Brain microvascular endothelial cell (primary cell): ENCODE measurements around the gene EN2.

Experiments used
- DNase-seq: peaks from one replicate; pipeline ENCODE4 v3.0.0-alpha.2; 2020
- H3K27ac ChIP-seq: fragments of 250-450 bp; sonication (Bioruptor Pico); 2 replicates; pipeline ENCODE4 v1.5.1; 2020; ENCODE audit warnings: mild to moderate bottlenecking, moderate library complexity
- H3K27me3 ChIP-seq: fragments of 250-450 bp; sonication (Bioruptor Pico); replicated peaks from 2 replicates; pipeline ENCODE4 v1.5.1; 2020; ENCODE audit warnings: mild to moderate bottlenecking
- H3K36me3 ChIP-seq: fragments of 250-450 bp; sonication (Bioruptor Pico); replicated peaks from 2 replicates; pipeline ENCODE4 v1.5.1; 2020; ENCODE audit warnings: mild to moderate bottlenecking
- H3K4me3 ChIP-seq: 2 replicates; pipeline ENCODE4 v1.5.1; 2011; ENCODE audit warnings: low read depth, mild to moderate bottlenecking, control low read depth, low read length, moderate library complexity
- in situ Hi-C: cut with HindIII; loops from 2 replicates; pipeline ENCODE4 v1.10.0; 2017; ENCODE audit warnings: low sequenced_read_pairs, low pct_ligation_motif_present
- TF ChIP-seq, protein P1 (sequence below): IDR thresholded peaks from 2 replicates; pipeline ENCODE4 v1.5.1; 2011; ENCODE audit warnings: low read depth, mild to moderate bottlenecking, moderate library complexity, low read length, control low read depth, inconsistent platforms; ENCODE audit errors: missing control alignments

Gene EN2

DNA sequence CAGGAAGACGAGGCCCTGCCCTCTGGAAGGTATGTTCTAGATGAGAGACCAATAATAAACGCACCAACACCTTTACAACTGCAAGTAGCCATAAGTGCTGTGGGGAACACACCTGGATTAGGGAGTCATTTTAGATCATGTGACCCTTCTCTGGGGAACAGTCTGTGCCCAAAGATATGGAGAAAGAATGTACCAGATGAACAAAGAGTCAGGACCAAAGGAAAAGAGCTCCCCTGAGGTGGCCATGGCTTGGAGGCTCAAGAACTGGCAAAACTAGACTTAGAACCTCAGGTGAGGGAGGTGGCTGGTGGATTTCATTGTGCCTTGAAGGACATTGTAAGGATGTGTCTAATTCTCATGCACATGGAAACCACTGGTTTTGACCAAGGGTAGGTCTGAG is 10.3 kb upstream of the EN2 start:
- H3K27ac ChIP-seq: no peak overlapping the region
- TF ChIP-seq, protein P1, sequence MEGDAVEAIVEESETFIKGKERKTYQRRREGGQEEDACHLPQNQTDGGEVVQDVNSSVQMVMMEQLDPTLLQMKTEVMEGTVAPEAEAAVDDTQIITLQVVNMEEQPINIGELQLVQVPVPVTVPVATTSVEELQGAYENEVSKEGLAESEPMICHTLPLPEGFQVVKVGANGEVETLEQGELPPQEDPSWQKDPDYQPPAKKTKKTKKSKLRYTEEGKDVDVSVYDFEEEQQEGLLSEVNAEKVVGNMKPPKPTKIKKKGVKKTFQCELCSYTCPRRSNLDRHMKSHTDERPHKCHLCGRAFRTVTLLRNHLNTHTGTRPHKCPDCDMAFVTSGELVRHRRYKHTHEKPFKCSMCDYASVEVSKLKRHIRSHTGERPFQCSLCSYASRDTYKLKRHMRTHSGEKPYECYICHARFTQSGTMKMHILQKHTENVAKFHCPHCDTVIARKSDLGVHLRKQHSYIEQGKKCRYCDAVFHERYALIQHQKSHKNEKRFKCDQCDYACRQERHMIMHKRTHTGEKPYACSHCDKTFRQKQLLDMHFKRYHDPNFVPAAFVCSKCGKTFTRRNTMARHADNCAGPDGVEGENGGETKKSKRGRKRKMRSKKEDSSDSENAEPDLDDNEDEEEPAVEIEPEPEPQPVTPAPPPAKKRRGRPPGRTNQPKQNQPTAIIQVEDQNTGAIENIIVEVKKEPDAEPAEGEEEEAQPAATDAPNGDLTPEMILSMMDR: no peak
- no peaks in the 10 kb centered on the region for H3K36me3 ChIP-seq
- peaks cover 54% of the 10 kb centered on the region for H3K27me3 ChIP-seq
- in situ Hi-C loops: no loop called here
- no peak overlapping the region for H3K4me3 ChIP-seq
- no peak for DNase-seq

DNA sequence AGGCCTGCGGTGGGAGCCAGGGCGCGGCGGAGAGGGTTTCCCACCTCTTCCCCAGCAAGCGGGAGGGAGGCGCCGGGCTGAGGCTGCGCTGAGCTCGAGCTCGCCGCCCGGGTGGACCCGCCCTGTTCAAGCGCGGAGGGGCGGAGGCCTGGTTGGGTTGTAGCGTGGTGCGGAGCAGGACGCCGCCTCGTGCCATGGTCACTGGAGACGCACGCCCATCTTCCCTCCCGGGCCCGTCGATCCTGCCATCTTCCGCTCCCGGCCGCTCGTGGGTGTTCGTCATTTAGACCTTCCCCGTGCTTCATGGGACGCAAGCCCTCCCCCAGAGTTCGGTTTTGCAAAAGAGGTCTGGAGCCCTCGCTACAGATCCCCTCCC is 9.3 kb upstream of the EN2 start:
- DNase-seq: no peak
- Histone ChIP-seq H3K27me3 (peaks cover 64% of the 10 kb centered on the region), H3K36me3 (no peaks in the 10 kb centered on the region), H3K27ac (no peak overlapping the region), H3K4me3 (no peak overlapping the region)
- TF ChIP-seq, protein P1: no peak
- in situ Hi-C loops: no loop called here

DNA sequence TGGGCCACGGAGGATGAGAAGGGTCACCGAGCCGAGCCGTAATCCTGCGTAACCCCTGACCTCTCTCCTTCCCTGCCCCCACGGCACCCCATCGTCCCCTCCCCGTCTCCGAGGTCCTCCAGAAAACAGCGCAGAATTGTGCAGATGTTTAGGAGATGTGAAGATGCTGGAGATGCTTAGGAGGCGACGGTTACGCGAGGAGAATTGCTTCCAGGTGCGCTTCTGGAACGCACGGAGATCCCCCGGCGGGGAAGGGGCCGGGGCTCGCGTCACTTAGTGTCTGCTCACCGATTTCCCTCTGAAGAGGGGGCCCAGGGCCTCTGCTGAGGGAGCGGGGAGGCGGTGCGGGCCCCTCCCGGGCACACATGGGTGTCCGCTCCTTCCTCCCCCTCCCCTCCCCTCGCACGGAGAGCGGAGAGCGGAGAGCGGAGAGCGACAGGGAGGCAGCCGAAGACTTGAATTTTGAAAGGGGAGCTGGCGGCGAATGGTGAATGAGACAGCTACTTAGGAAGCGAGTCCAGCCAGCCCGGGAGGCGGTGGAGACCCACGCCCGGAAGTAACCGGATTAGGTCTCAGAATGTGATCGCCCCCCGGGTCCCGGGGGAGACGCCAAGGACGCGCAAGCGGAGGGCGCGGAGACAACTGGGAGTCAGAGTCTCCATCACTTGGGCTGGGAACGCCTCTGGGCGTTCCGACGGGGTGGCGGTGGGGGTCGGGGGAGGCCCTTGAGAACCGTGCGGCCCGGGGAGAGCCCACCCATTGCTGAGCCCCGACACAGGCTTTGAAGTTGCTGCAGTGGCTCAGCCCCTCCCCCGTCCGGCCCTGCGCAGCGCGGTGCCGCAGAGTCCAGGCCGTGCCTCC is 8.7 kb upstream of the EN2 start:
- Histone ChIP-seq H3K27me3 (peaks cover 70% of the 10 kb centered on the region), H3K27ac (no peak overlapping the region), H3K4me3 (no peak overlapping the region), H3K36me3 (no peaks in the 10 kb centered on the region)
- TF ChIP-seq, protein P1: no peak
- in situ Hi-C loops: no loop called here
- DNase-seq: no peak

DNA sequence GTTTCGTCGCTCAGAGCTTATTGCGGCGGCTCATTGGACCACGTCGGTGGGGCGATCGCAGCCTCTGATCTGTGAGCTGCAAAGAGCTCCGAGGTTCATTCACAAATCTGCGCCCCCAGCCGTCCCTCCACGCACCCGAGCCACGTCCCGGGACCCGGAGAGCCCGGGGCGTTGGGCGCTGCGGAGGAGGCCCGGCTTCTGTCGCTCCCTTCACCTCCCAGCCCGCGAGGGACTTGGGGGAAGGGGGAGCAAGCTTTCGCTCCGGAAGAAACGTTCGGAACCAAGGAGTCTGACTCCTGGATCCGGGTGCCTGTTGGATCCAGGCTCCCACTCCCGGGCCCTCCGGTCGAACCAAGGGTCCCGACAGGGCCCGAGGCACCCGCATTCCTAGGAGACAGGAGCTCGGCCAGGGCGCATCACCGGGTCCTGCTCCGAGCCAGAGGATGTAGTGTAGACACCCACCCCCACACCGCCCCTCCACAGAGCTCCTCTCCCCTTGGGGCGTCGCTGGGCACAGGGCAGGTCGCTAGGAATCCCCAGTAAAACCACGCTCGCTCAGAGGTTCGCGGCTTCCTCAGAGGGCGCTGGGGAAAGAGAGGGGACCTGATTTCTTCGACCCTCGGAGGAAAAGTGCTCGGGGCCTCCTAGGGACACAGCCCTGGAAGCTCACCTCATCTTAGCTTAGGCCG is 7.9 kb upstream of the EN2 start:
- Histone ChIP-seq H3K27ac (no peak overlapping the region), H3K27me3 (peaks cover 78% of the 10 kb centered on the region), H3K36me3 (no peaks in the 10 kb centered on the region), H3K4me3 (no peak overlapping the region)
- no peak for DNase-seq
- TF ChIP-seq, protein P1: no peak
- in situ Hi-C loops: no loop called here

DNA sequence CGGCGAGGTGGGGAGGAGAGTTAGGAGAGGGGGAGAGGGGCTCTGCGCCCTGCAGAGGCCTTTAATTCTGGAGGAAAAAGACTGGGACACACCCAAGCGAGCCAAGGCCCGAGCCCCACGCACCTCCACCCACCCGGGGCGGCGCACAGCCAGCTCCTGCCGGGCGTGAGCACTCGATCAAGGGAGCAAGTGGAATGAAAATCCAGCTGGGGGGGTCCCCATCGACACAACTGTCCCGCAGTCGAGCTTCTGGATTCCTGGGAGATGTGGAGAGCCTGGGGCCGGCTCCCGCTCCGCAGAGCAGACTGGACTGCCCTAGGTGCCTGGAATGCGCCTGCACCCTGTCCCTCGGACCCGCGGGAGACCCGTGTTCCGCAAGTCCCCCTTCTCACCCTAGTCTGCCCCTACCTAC is 7.4 kb upstream of the EN2 start:
- Histone ChIP-seq H3K36me3 (no peaks in the 10 kb centered on the region), H3K27me3 (peaks cover 83% of the 10 kb centered on the region), H3K27ac (no peak overlapping the region), H3K4me3 (no peak overlapping the region)
- TF ChIP-seq, protein P1: no peak
- in situ Hi-C loops: no loop called here
- no peak for DNase-seq
